ENCODE data around the gene CNIH2.
"Not testable (repeated sequence)": the region's sequence is repeated elsewhere in the genome, so short reads cannot be mapped to it uniquely, and the experiment has no call there.

CNIH2 gene

GRCh38 chr11:66314561-66315497, 36.9 kb downstream of the CNIH2 start:
- DNase-seq (ENCODE audit: low read depth in 2 of 2) = no peak

- no peak for DNase-seq (ENCODE audit: low read depth in 2 of 2)
These were observed 37.5 kb downstream of the CNIH2 start for GRCh38 chr11:66315498-66315885.

GRCh38 chr11:66315921-66316811, 38.2 kb downstream of the CNIH2 start:
- no peak for DNase-seq (ENCODE audit: low read depth in 2 of 2)

GRCh38 chr11:66316849-66317251, 38.9 kb downstream of the CNIH2 start, which contains the start of gene CD248:
TSS of gene CD248 (minus strand) at chr11:66317044. CDS start at chr11:66317027, 17 bp downstream.
- DNase-seq (ENCODE audit: low read depth in 2 of 2) = no peak

- DNase-seq (ENCODE audit: low read depth in 2 of 2) = no peak
These were observed 39.3 kb downstream of the CNIH2 start for GRCh38 chr11:66317322-66317722.

GRCh38 chr11:66317723-66318599, 40.0 kb downstream of the CNIH2 start:
- peak in 1 of 2 donors; percentile 37 for DNase-seq (ENCODE audit: low read depth in 2 of 2)

GRCh38 chr11:66318600-66318970, 40.6 kb downstream of the CNIH2 start:
- DNase-seq (ENCODE audit: low read depth in 2 of 2) = no peak

- not testable (repeated sequence) for DNase-seq (ENCODE audit: low read depth in 2 of 2)
These were observed 42.3 kb downstream of the CNIH2 start for GRCh38 chr11:66320289-66320688.

- DNase-seq (ENCODE audit: low read depth in 2 of 2) = not testable (repeated sequence)
These were observed 42.8 kb downstream of the CNIH2 start for GRCh38 chr11:66320748-66321147.

GRCh38 chr11:66321606-66322005, 43.6 kb downstream of the CNIH2 start:
- DNase-seq (ENCODE audit: low read depth in 2 of 2) = no peak

GRCh38 chr11:66322732-66323427, 44.9 kb downstream of the CNIH2 start:
- no peak for DNase-seq (ENCODE audit: low read depth in 2 of 2)

GRCh38 chr11:66323684-66324083, 45.7 kb downstream of the CNIH2 start:
- no peak for DNase-seq (ENCODE audit: low read depth in 2 of 2)

- DNase-seq (ENCODE audit: low read depth in 2 of 2) = no peak
These were observed 46.7 kb downstream of the CNIH2 start for GRCh38 chr11:66324664-66325063.

- DNase-seq (ENCODE audit: low read depth in 2 of 2) = no peak
These were observed 47.3 kb downstream of the CNIH2 start for GRCh38 chr11:66325263-66325671.

- no peak for DNase-seq (ENCODE audit: low read depth in 2 of 2)
These were observed 48.5 kb downstream of the CNIH2 start for GRCh38 chr11:66326261-66327111.

GRCh38 chr11:66327171-66328030, 49.4 kb downstream of the CNIH2 start:
- DNase-seq (ENCODE audit: low read depth in 2 of 2) = no peak

- DNase-seq (ENCODE audit: low read depth in 2 of 2) = no peak
These were observed 50.0 kb downstream of the CNIH2 start for GRCh38 chr11:66328031-66328301.

- DNase-seq (ENCODE audit: low read depth in 2 of 2) = peak in 1 of 2 donors; percentile 63
These were observed 50.5 kb downstream of the CNIH2 start for GRCh38 chr11:66328302-66329144.

Data from activated CD8-positive, alpha-beta memory T cell treated with anti-CD3 and anti-CD28 coated beads for 4 hours (primary cell).